Dedifferentiated amniotic fluid mesenchymal stem cell (primary cell): Measurements from ENCODE around the gene SMC1A.
"Not testable (repeated sequence)": the region's sequence is repeated elsewhere in the genome, so short reads cannot be mapped to it uniquely, and the experiment has no call there.

Source experiments
- DNase-seq: peaks from one replicate; pipeline ENCODE4 v3.0.0-alpha.2; 2016; ENCODE audit errors: extremely low spot score

Gene SMC1A

GRCh38 chrX:53422086-53422860, at the start of gene SMC1A:
SMC1A (minus strand) TSS chrX:53422654; CDS start chrX:53422600, 54 bp downstream.
- peak; percentile 99 for DNase-seq

GRCh38 chrX:53471346-53471745, 48.9 kb upstream of the SMC1A start:
- no peak for DNase-seq

- DNase-seq: not testable (repeated sequence)
Observed at GRCh38 chrX:53468659-53469058, 46.2 kb upstream of the SMC1A start.

- DNase-seq: no peak
Observed at GRCh38 chrX:53458082-53458481, 35.6 kb upstream of the SMC1A start.

- peak; percentile 51 for DNase-seq
Observed at GRCh38 chrX:53456254-53456653, 33.8 kb upstream of the SMC1A start.

- DNase-seq: no peak
Observed at GRCh38 chrX:53452812-53453211, 30.4 kb upstream of the SMC1A start.

- DNase-seq: no peak
Observed at GRCh38 chrX:53449632-53450031, 27.2 kb upstream of the SMC1A start.

- DNase-seq: no peak
Observed at GRCh38 chrX:53447441-53447840, 25.0 kb upstream of the SMC1A start.

- no peak for DNase-seq
Observed at GRCh38 chrX:53445977-53446376, 23.5 kb upstream of the SMC1A start.

- DNase-seq: no peak
Observed at GRCh38 chrX:53442322-53442631, 19.8 kb upstream of the SMC1A start.

GRCh38 chrX:53441531-53442321, 19.3 kb upstream of the SMC1A start:
- DNase-seq: peak; percentile 26

GRCh38 chrX:53440621-53441517, 18.4 kb upstream of the SMC1A start:
- peak; percentile 32 for DNase-seq

GRCh38 chrX:53440101-53440500, 17.6 kb upstream of the SMC1A start:
- no peak for DNase-seq

GRCh38 chrX:53438832-53439230, 16.4 kb upstream of the SMC1A start:
- no peak for DNase-seq

GRCh38 chrX:53438174-53438831, 15.8 kb upstream of the SMC1A start:
- DNase-seq: no peak

GRCh38 chrX:53437206-53437605, 14.8 kb upstream of the SMC1A start:
- no peak for DNase-seq

- peak; percentile 40 for DNase-seq
Observed at GRCh38 chrX:53435997-53436396, 13.5 kb upstream of the SMC1A start.

GRCh38 chrX:53433651-53434639, 11.5 kb upstream of the SMC1A start, which contains the start of gene HSD17B10:
HSD17B10 (minus strand) TSS chrX:53434370; CDS start chrX:53434345, 25 bp downstream.
- peak; percentile 69 for DNase-seq

GRCh38 chrX:53430231-53430630, 7.8 kb upstream of the SMC1A start:
- no peak for DNase-seq

- no peak for DNase-seq
Observed at GRCh38 chrX:53429755-53430154, 7.3 kb upstream of the SMC1A start.
